ENCODE data around the gene FGF4. TPM values are rescaled to one million over a fixed set of nuclear protein-coding genes. Genes with fewer than 3 reads are reported as not detected.

FGF4 gene
- total and polyA plus RNA-seq, 8 donors, result not detected

DNA sequence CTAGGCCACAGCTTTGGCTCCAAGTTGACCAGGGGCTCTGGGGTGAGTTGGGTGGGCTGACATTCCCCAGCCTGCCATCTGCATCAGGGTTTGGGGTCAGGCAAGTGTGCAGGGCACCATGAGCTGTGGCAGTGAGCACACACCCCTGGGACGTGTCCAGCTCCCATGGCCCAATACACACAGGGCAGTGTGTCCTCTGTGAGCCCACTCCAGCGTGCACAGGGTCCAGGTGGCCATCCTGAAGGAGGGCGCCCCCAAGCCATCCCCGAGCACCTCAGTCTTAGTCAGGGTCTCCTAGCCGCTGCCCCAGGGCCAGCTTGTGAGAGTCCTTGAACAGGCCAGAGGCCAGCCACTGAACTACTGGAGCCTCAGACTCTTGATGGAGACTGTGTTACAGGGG lies 45.3 kb upstream of the FGF4 start:
- TF ChIP-seq, protein P1, sequence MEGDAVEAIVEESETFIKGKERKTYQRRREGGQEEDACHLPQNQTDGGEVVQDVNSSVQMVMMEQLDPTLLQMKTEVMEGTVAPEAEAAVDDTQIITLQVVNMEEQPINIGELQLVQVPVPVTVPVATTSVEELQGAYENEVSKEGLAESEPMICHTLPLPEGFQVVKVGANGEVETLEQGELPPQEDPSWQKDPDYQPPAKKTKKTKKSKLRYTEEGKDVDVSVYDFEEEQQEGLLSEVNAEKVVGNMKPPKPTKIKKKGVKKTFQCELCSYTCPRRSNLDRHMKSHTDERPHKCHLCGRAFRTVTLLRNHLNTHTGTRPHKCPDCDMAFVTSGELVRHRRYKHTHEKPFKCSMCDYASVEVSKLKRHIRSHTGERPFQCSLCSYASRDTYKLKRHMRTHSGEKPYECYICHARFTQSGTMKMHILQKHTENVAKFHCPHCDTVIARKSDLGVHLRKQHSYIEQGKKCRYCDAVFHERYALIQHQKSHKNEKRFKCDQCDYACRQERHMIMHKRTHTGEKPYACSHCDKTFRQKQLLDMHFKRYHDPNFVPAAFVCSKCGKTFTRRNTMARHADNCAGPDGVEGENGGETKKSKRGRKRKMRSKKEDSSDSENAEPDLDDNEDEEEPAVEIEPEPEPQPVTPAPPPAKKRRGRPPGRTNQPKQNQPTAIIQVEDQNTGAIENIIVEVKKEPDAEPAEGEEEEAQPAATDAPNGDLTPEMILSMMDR (IDR thresholded peaks at IDR 0.05), result no peak
- 44 to 52% methylated on average over 5 of the region's 5 CpGs for WGBS, 2 donors
- no peaks in the 10 kb centered on the region for H3K9me3 ChIP-seq
- no peak overlapping the region for H3K4me3 ChIP-seq
- no peak for FAIRE-seq
- no peak overlapping the region for H3K27ac ChIP-seq
- no peak for ATAC-seq
- peaks cover 0 to 5% (median 1%) of the 10 kb centered on the region in 4 donors for H3K27me3 ChIP-seq
- no peaks in the 10 kb centered on the region for H3K4me1 ChIP-seq
- no peaks in the 10 kb centered on the region for H3K36me3 ChIP-seq
- intact Hi-C loops (cut with DNase I), result no loop called here
- DNase-seq, result peak in 1 of 6 donors; percentile 33

DNA sequence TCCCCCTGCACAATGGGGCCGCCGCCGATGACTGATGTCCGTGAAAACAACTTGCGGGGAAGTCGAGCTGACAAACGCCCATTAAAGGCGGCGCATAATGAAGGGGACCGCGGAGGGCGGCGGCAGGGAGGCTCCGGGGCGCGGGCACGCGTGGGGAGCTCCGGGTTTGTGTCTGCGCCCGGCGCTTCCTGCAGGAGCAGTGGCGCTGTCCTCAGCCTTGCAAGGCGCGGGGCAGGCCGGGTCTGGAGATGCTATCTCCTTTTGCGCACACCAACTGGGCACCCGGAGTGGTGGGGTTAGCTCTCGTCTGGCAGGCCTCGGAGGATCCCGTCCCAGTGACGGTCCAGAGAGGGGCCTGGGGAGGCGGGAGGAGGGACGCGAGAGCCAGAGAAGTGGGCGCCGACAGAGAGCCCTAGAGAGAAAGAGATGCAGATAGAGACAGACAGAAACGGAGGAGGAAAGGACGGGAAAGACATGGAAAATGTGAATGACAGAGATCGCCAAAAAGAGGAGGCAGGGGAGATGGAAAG lies 44.5 kb upstream of the FGF4 start:
- TF ChIP-seq, protein P1 (IDR thresholded peaks at IDR 0.05), result no peak
- no peak for ATAC-seq
- no peak for FAIRE-seq
- intact Hi-C loops (cut with DNase I), result no loop called here
- H3K4me3 ChIP-seq, result no peak overlapping the region
- DNase-seq, result peak in 1 of 6 donors; percentile 39
- H3K36me3 ChIP-seq, result no peaks in the 10 kb centered on the region
- 1 to 2% methylated on average over 40 of the region's 40 CpGs for WGBS, 2 donors
- no peak overlapping the region for H3K27ac ChIP-seq
- H3K4me1 ChIP-seq, result no peaks in the 10 kb centered on the region
- H3K9me3 ChIP-seq, result no peaks in the 10 kb centered on the region
- peaks cover 0 to 5% (median 1%) of the 10 kb centered on the region in 4 donors for H3K27me3 ChIP-seq

DNA sequence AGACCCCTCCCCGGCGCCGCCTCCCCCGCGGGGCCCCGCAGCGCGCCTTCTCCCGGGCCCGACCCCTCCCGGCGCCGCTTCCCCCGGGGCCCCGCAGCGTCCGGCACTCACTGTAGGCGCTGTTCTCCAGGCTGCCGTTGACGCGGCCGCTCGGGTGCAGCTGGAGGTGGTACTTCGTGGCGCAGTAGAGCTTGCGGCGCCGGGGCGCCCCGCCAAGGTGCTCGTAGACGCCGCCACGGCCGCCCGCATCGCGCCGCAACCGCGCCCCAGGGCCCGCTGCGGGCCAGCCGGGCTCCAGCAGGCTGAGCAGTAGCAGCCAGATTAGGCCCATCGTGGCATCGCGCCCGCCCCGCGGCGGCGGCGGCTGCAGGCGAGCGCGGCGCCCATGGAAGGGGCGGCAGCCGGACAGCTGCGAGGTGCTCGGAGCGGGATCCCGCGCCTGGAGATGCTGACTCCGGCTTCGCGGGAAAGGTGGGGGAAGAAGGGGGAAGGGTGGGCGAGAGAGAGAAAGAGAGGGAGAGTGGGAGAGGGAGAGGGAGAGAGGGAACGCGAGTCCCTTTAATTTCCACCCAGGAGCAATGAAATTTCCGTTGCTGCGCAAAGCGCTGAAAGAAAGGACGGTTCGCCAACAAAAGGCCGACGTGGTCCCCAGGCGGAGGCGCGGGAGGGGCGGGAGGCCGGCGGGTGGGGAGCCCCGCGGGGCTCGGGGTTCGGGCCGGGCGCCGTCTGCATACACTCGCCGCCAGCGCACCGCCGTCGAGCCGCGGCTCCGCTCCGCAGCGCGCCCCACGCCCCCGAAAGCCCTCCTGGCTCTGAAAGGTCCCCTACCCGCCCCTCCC lies 43.7 kb upstream of the FGF4 start, which contains the start of gene FGF3:
Gene FGF3, minus strand, starts transcription at position 814 of the 839 bp plus-strand sequence. Its CDS starts 483 bp downstream, at position 331.
- peaks cover 0 to 5% (median 1%) of the 10 kb centered on the region in 4 donors for H3K27me3 ChIP-seq
- peak in 1 of 6 donors; percentile 20 for DNase-seq
- H3K4me3 ChIP-seq, result no peak within 1 kb of the TSS
- H3K27ac ChIP-seq, result no peak within 1 kb of the TSS
- no peaks in the 10 kb centered on the region for H3K9me3 ChIP-seq
- TF ChIP-seq, protein P1 (IDR thresholded peaks at IDR 0.05), result no peak
- intact Hi-C loops (cut with DNase I), result no loop called here
- no peak for FAIRE-seq
- H3K4me1 ChIP-seq, result no peaks in the 10 kb centered on the region
- no peak for ATAC-seq
- WGBS, 2 donors, result 1% methylated on average over 52 to 105 of the region's 105 CpGs
- H3K36me3 ChIP-seq, result no peaks in the 10 kb centered on the region

DNA sequence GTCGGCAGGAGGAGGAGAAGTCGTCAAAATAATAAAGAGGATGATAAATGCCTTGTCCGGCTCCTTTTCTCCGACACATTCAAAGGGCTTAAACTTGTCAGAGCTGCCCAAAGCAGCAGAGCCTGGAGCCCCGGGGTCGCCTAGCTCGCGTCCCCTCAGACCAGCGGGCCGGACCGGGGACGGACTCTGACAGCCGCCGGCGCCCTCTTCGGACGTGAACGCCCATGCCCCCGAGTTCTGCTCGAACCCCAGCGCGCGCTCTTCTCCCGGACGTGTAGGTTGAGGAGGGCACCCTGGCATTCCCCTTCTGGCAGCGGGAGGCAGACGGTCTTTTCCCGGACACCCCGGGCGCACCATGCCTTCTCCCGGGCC lies 43.1 kb upstream of the FGF4 start:
- H3K27me3 ChIP-seq, result peaks cover 0 to 5% (median 1%) of the 10 kb centered on the region in 4 donors
- ATAC-seq (no peak), DNase-seq (peak in 1 of 6 donors; percentile 59), FAIRE-seq (no peak)
- 0 to 1% methylated on average over 29 to 31 of the region's 31 CpGs for WGBS, 2 donors
- no peaks in the 10 kb centered on the region for H3K4me1 ChIP-seq
- H3K9me3 ChIP-seq, result no peaks in the 10 kb centered on the region
- TF ChIP-seq, protein P1 (IDR thresholded peaks at IDR 0.05), result no peak
- no peaks in the 10 kb centered on the region for H3K36me3 ChIP-seq
- H3K27ac ChIP-seq, result no peak overlapping the region
- intact Hi-C loops (cut with DNase I), result no loop called here
- no peak overlapping the region for H3K4me3 ChIP-seq
